HCT116 (cell line): ENCODE measurements around the gene FOXJ1. TPM values are rescaled to one million over a fixed set of nuclear protein-coding genes. Genes with fewer than 3 reads are reported as not detected.
A peak's percentile ranks its signal among the peaks of the same experiment; 100 is the strongest.

Experiments used
- ATAC-seq: fragments of 200-7000 bp; cut with Tn5 transposase; 2 replicates; pipeline ENCODE4 v1.9.1; 2020; ENCODE audit warnings: mild to moderate bottlenecking, moderate library complexity
- BruUV-seq: library from RNA; stranded (reverse); fragments of 400-500 nt; replicated peaks from 2 replicates; lab custom pipeline; 2021; lab: Mats Ljungman, UMichigan
- CTCF ChIA-PET: fragments of 300-600 bp; sonication (Branson Sonifier 250); formaldehyde crosslinking; loops from one replicate; lab custom pipeline; 2021; ENCODE audit warnings: antibody characterized with exemption; lab: Charles Lee
- POLR2A ChIA-PET: fragments of 300-600, 350-600 bp; sonication (Branson Sonifier 250); formaldehyde crosslinking; loops from one replicate; lab custom pipeline; 2021; ENCODE audit warnings: antibody characterized with exemption; lab: Charles Lee
- RAD21 ChIA-PET, 2 experiments: fragments of 300-600 bp; sonication (Branson Sonifier 250); formaldehyde crosslinking; loops; one replicate each; lab custom pipeline; 2023; ENCODE audit warnings: low total read pairs in 2 of 2; ENCODE audit not compliant: uncharacterized antibody in 2 of 2, unreplicated experiment in 2 of 2, low non-redundant PET in 1 of 2; lab: Charles Lee
- DNase-seq: peaks from one replicate; pipeline ENCODE4 v3.0.0-alpha.2; 2010; ENCODE audit warnings: low read depth, low spot score
- H2AFZ ChIP-seq: fragments of 200-600 bp; shearing (Covaris generic), sonication (generic); 2 replicates; pipeline ENCODE4 v1.6.1; 2017; ENCODE audit warnings: low read depth, mixed run types, mixed read lengths, antibody characterized with exemption, low read length; ENCODE audit not compliant: poor library complexity, severe bottlenecking
- H3K27ac ChIP-seq: 2 replicates; pipeline ENCODE4 v1.5.1; 2012; ENCODE audit warnings: low read depth, low read length
- H3K27me3 ChIP-seq: fragments of 200-600 bp; sonication (generic); 2 replicates; pipeline ENCODE4 v1.6.1; 2016; ENCODE audit warnings: mixed run types, low read length, mixed read lengths; ENCODE audit not compliant: insufficient read depth
- H3K36me3 ChIP-seq, 2 experiments: fragments of 200-500 bp in 1 of 2; fragments of 200-600 bp in 1 of 2; sonication (Bioruptor generic) in 1 of 2; sonication (generic) in 1 of 2; 2 replicates each; pipeline versions ENCODE4 v1.5.1 to v1.6.1; 2014 to 2016; ENCODE audit warnings: low read length in 2 of 2, inconsistent platforms in 1 of 2, mixed read lengths in 1 of 2, mixed run types in 1 of 2; ENCODE audit not compliant: insufficient read depth in 2 of 2, control insufficient read depth in 1 of 2
- H3K4me1 ChIP-seq, 2 experiments: fragments of 200-600 bp in 1 of 2; sonication (generic) in 1 of 2; 2 replicates each; pipeline versions ENCODE4 v1.5.1 to v1.6.1; 2012 to 2017; ENCODE audit warnings: low read length in 2 of 2, inconsistent platforms in 1 of 2, mild to moderate bottlenecking in 1 of 2, mixed read lengths in 1 of 2, mixed run types in 1 of 2, moderate library complexity in 1 of 2; ENCODE audit not compliant: insufficient read depth in 2 of 2, control insufficient read depth in 1 of 2
- H3K4me2 ChIP-seq: fragments of 200-600 bp; sonication (generic); 2 replicates; pipeline ENCODE4 v1.6.1; 2017; ENCODE audit warnings: mixed run types, low read length, mixed read lengths
- H3K4me3 ChIP-seq, 2 experiments: fragments of 200-600 bp in 1 of 2; sonication (generic) in 1 of 2; replicated peaks in 1 of 2; 2 replicates each; pipeline ENCODE4 v1.5.1; 2011 to 2016; ENCODE audit warnings: low read length in 2 of 2, control low read depth in 1 of 2, low read depth in 1 of 2, mild to moderate bottlenecking in 1 of 2, mixed read lengths in 1 of 2, mixed run types in 1 of 2
- H3K79me2 ChIP-seq: fragments of 200-600 bp; sonication (generic); 2 replicates; pipeline ENCODE4 v1.6.1; 2017; ENCODE audit warnings: mild to moderate bottlenecking, mixed run types, low read length, moderate library complexity, mixed read lengths; ENCODE audit not compliant: insufficient read depth
- H3K9ac ChIP-seq: fragments of 200-600 bp; sonication (generic); 2 replicates; pipeline ENCODE4 v1.6.1; 2016; ENCODE audit warnings: low read length, mixed read lengths
- H3K9me2 ChIP-seq: fragments of 200-600 bp; sonication (generic), shearing (Covaris generic); 2 replicates; pipeline ENCODE4 v1.6.1; 2017; ENCODE audit warnings: mixed run types, mild to moderate bottlenecking, moderate library complexity; ENCODE audit not compliant: insufficient read depth
- H3K9me3 ChIP-seq, 2 experiments: fragments of 200-500 bp in 1 of 2; fragments of 200-600 bp in 1 of 2; sonication (Bioruptor generic) in 1 of 2; sonication (generic) in 1 of 2; 2 replicates each; pipeline ENCODE4 v1.6.1; 2014 to 2017; ENCODE audit warnings: low read length in 2 of 2, mixed read lengths in 2 of 2, inconsistent platforms in 1 of 2, low read depth in 1 of 2, mild to moderate bottlenecking in 1 of 2, mixed run types in 1 of 2, moderate library complexity in 1 of 2; ENCODE audit not compliant: control insufficient read depth in 1 of 2, insufficient read depth in 1 of 2
- H4K20me1 ChIP-seq: fragments of 200-600 bp; sonication (generic), shearing (Covaris generic); 2 replicates; pipeline ENCODE4 v1.6.1; 2017; ENCODE audit warnings: mixed run types, mild to moderate bottlenecking, moderate library complexity; ENCODE audit not compliant: insufficient read depth
- CBX3 ChIP-seq: IDR thresholded peaks from 2 replicates; pipeline ENCODE4 v1.6.1; 2012; ENCODE audit warnings: low read depth
- EGR1 ChIP-seq: IDR thresholded peaks from 2 replicates; pipeline ENCODE4 v1.6.1; 2012; ENCODE audit warnings: low read depth
- ELF1 ChIP-seq: IDR thresholded peaks from 2 replicates; pipeline ENCODE4 v1.6.1; 2012; ENCODE audit warnings: low read depth, borderline replicate concordance
- EZH2 ChIP-seq: fragments of 200-600 bp; sonication (generic); IDR thresholded peaks from 2 replicates; pipeline ENCODE4 v1.6.1; 2017; ENCODE audit warnings: antibody characterized with exemption, mixed run types
- FOSL1 ChIP-seq: IDR thresholded peaks from 2 replicates; pipeline ENCODE4 v1.6.1; 2012; ENCODE audit warnings: low read depth
- JUND ChIP-seq: IDR thresholded peaks from 2 replicates; pipeline ENCODE4 v1.6.1; 2012
- POLR2AphosphoS5 ChIP-seq: IDR thresholded peaks from 2 replicates; pipeline ENCODE4 v1.6.1; 2011; ENCODE audit warnings: mild to moderate bottlenecking, low read depth, low read length, moderate library complexity
- RAD21 ChIP-seq: IDR thresholded peaks from 2 replicates; pipeline ENCODE4 v1.6.1; 2012; ENCODE audit warnings: low read depth, mild to moderate bottlenecking
- SIN3A ChIP-seq: IDR thresholded peaks from 2 replicates; pipeline ENCODE4 v1.6.1; 2012; ENCODE audit warnings: low read depth
- SP1 ChIP-seq: IDR thresholded peaks from 2 replicates; pipeline ENCODE4 v1.6.1; 2012; ENCODE audit warnings: low read depth
- SRF ChIP-seq: IDR thresholded peaks from 2 replicates; pipeline ENCODE4 v1.6.1; 2012; ENCODE audit warnings: low read depth
- TCF7L2 ChIP-seq: IDR thresholded peaks from 2 replicates; pipeline ENCODE4 v1.7.0; 2011; ENCODE audit warnings: borderline replicate concordance, inconsistent platforms; ENCODE audit not compliant: insufficient read depth, insufficient read length; ENCODE audit errors: extremely low read depth
- YY1 ChIP-seq: IDR thresholded peaks from 2 replicates; pipeline ENCODE4 v1.6.1; 2011; ENCODE audit warnings: low read length, low read depth, moderate library complexity, mild to moderate bottlenecking; ENCODE audit not compliant: insufficient replicate concordance; ENCODE audit errors: extremely low read depth
- ZFX ChIP-seq: fragments of 450-650 bp; IDR thresholded peaks from 2 replicates; pipeline ENCODE4 v1.6.1; 2017
- ZNF274 ChIP-seq: fragments of 200-500 bp; sonication (Bioruptor generic); IDR thresholded peaks from 2 replicates; pipeline ENCODE4 v1.6.1; 2014; ENCODE audit warnings: mild to moderate bottlenecking, low read depth, low read length, inconsistent platforms
- intact Hi-C: fragments of 100-400 bp; cut with micrococcal nuclease; formaldehyde crosslinking; loops from 2 replicates; pipeline ENCODE4 v1.10.0; 2022
- total RNA-seq: library from RNA; stranded (reverse); gene quantifications from one replicate; pipeline ENCODE4 v1.2.1, GENCODE V29; 2021; ENCODE audit not compliant: unreplicated experiment
- TF ChIP-seq, protein P1 (sequence below): IDR thresholded peaks from 2 replicates; pipeline ENCODE4 v1.6.1; 2012
- TF ChIP-seq, protein P2 (sequence below): IDR thresholded peaks from 2 replicates; pipeline ENCODE4 v1.6.1; 2012; ENCODE audit warnings: low read depth
- TF ChIP-seq, protein P3 (sequence below): IDR thresholded peaks from 2 replicates; pipeline ENCODE4 v1.6.1; 2011; ENCODE audit warnings: mild to moderate bottlenecking, low read length, moderate library complexity; ENCODE audit not compliant: insufficient replicate concordance; ENCODE audit errors: extremely low read depth
- TF ChIP-seq, protein P4 (sequence below): IDR thresholded peaks from 2 replicates; pipeline ENCODE4 v1.6.1; 2012

Gene FOXJ1
- total RNA-seq, 1 experiment from 2014 or later, result 0.61 TPM

DNA sequence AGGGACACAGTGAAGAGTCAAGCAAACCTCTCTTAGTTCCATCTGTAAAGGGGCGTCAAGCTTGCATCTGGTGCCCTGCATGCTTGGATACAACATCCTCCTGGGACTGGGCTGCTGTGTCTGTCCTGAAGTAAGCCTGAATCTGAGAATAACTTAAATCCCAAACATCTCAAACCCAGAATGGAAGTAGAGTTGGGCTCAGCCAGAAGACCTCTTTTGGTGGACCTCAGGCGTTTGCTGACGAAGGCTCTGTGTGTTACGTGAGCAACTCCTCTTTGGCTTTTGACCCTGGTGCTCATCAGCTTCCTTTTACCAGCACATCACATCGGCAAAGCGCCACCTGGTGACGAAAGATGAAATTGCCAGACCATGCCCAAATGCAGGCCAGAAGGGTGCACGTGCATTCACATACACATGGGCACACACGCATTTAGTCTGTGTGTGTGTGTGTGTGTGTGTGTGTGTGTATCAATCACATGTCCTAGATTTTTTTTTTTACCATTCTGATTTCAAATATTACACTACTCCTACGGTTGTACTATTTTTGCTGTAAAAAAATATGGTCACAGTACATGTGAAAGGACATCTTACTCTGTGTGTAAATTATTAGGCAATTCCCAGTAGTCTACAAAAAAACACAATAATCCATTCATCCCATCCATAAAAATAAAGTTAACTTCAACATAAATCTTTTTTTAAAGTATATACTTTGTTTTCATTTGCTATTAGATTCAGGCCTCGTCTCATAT, 41.1 kb upstream of the FOXJ1 start:
- intact Hi-C loops, result loop anchor here (1.0 to 5.0 kb wide), 3 partner anchors 61 to 170 kb away; no protein-coding TSS in a partner anchor
- RAD21 ChIA-PET, result interaction anchor here (0.7 to 1.3 kb wide), 8 partner anchors 9 to 179 kb away, joined by 3 to 12 read pairs (median 4); partner anchors contain the start of gene UBALD2 (in 1 of the 2)
- TF ChIP-seq, protein P1, sequence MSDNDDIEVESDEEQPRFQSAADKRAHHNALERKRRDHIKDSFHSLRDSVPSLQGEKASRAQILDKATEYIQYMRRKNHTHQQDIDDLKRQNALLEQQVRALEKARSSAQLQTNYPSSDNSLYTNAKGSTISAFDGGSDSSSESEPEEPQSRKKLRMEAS, result peak; percentile 99
- peak; percentile 75 for TF ChIP-seq SIN3A
- TF ChIP-seq RAD21, result peak; percentile 86
- TF ChIP-seq JUND, result no peak
- TF ChIP-seq, protein P2, sequence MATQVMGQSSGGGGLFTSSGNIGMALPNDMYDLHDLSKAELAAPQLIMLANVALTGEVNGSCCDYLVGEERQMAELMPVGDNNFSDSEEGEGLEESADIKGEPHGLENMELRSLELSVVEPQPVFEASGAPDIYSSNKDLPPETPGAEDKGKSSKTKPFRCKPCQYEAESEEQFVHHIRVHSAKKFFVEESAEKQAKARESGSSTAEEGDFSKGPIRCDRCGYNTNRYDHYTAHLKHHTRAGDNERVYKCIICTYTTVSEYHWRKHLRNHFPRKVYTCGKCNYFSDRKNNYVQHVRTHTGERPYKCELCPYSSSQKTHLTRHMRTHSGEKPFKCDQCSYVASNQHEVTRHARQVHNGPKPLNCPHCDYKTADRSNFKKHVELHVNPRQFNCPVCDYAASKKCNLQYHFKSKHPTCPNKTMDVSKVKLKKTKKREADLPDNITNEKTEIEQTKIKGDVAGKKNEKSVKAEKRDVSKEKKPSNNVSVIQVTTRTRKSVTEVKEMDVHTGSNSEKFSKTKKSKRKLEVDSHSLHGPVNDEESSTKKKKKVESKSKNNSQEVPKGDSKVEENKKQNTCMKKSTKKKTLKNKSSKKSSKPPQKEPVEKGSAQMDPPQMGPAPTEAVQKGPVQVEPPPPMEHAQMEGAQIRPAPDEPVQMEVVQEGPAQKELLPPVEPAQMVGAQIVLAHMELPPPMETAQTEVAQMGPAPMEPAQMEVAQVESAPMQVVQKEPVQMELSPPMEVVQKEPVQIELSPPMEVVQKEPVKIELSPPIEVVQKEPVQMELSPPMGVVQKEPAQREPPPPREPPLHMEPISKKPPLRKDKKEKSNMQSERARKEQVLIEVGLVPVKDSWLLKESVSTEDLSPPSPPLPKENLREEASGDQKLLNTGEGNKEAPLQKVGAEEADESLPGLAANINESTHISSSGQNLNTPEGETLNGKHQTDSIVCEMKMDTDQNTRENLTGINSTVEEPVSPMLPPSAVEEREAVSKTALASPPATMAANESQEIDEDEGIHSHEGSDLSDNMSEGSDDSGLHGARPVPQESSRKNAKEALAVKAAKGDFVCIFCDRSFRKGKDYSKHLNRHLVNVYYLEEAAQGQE, result no peak
- peak; percentile 63 for TF ChIP-seq YY1
- TF ChIP-seq SRF, result peak; percentile 64
- no peak for TF ChIP-seq ELF1
- no peak; the same call in 1 of the 2 replicates for TF ChIP-seq FOSL1
- TF ChIP-seq ZFX, result no peak
- peak; percentile 78 for TF ChIP-seq SP1
- TF ChIP-seq, protein P3, sequence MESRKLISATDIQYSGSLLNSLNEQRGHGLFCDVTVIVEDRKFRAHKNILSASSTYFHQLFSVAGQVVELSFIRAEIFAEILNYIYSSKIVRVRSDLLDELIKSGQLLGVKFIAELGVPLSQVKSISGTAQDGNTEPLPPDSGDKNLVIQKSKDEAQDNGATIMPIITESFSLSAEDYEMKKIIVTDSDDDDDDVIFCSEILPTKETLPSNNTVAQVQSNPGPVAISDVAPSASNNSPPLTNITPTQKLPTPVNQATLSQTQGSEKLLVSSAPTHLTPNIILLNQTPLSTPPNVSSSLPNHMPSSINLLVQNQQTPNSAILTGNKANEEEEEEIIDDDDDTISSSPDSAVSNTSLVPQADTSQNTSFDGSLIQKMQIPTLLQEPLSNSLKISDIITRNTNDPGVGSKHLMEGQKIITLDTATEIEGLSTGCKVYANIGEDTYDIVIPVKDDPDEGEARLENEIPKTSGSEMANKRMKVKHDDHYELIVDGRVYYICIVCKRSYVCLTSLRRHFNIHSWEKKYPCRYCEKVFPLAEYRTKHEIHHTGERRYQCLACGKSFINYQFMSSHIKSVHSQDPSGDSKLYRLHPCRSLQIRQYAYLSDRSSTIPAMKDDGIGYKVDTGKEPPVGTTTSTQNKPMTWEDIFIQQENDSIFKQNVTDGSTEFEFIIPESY, result peak; percentile 26
- peak; percentile 34; the same call in 1 of the 2 replicates for TF ChIP-seq POLR2AphosphoS5
- TF ChIP-seq EGR1, result no peak
- peak; percentile 99 for TF ChIP-seq CBX3
- no peak for TF ChIP-seq ZNF274
- peak; percentile 65 for TF ChIP-seq TCF7L2
- TF ChIP-seq EZH2, result no peak
- TF ChIP-seq, protein P4, sequence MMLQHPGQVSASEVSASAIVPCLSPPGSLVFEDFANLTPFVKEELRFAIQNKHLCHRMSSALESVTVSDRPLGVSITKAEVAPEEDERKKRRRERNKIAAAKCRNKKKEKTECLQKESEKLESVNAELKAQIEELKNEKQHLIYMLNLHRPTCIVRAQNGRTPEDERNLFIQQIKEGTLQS, result no peak; the same call in 1 of the 2 replicates

More for the DNA sequence above, 41.1 kb upstream of the FOXJ1 start:
- peak overlapping the region; percentile 73 for H2AFZ ChIP-seq
- no peaks in the 10 kb centered on the region for H3K9me2 ChIP-seq
- H3K9ac ChIP-seq, result no peak overlapping the region
- H3K27me3 ChIP-seq, result no peaks in the 10 kb centered on the region
- peak; percentile 85 for ATAC-seq
- H3K36me3 ChIP-seq, result no peaks in the 10 kb centered on the region
- no peaks in the 10 kb centered on the region for H3K9me3 ChIP-seq
- H3K79me2 ChIP-seq, result no peaks in the 10 kb centered on the region
- no peak overlapping the region for H3K27ac ChIP-seq
- POLR2A ChIA-PET, result interaction anchor here (0.6 to 1.2 kb wide), 5 partner anchors 9 to 63 kb away, joined by 3 to 4 read pairs (median 3); no protein-coding TSS in a partner anchor
- BruUV-seq, result no TSS peak
- H3K4me3 ChIP-seq, result no peak overlapping the region
- peak overlapping the region; percentile 18; the same call in 1 of the 2 replicates for H3K4me2 ChIP-seq
- H4K20me1 ChIP-seq, result no peaks in the 10 kb centered on the region
- CTCF ChIA-PET, result interaction anchor here (0.5 to 3.8 kb wide), 33 partner anchors 8 to 253 kb away, joined by 3 to 47 read pairs (median 4); partner anchors contain the start of gene UBALD2
- DNase-seq, result peak; percentile 99
- peaks cover 17 to 34% of the 10 kb centered on the region in 2 experiments for H3K4me1 ChIP-seq
